ENCODE results near the gene VEPH1.

The VEPH1 gene

GRCh38 chr3:157276801-157277200 is 226.4 kb downstream of the VEPH1 start:
- no peak for FAIRE-seq
- DNase-seq (ENCODE audit: insufficient read length, low spot score), result no peak
- TF ChIP-seq POU2F2 (IDR thresholded peaks at IDR 0.05; ENCODE audit: low read depth, low read length), result no peak
- no peak for TF ChIP-seq SPI1 (IDR thresholded peaks at IDR 0.05; ENCODE audit: low read depth, low read length)
- no peak for TF ChIP-seq PAX5 (IDR thresholded peaks at IDR 0.05; ENCODE audit: insufficient read depth, low read length, severe bottlenecking)
- TF ChIP-seq POLR2A (IDR thresholded peaks at IDR 0.05; ENCODE audit: low read depth, low read length), result no peak
- no peak for TF ChIP-seq POLR2AphosphoS5 (IDR thresholded peaks at IDR 0.05; ENCODE audit: low read depth, low read length)
- no peak for TF ChIP-seq TAF1 (IDR thresholded peaks at IDR 0.05; ENCODE audit: low read depth, low read length)

- FAIRE-seq (no peak), DNase-seq (ENCODE audit: insufficient read length, low spot score) (no peak)
- TF ChIP-seq POU2F2 (IDR thresholded peaks at IDR 0.05; ENCODE audit: low read depth, low read length) (no peak), PAX5 (IDR thresholded peaks at IDR 0.05; ENCODE audit: insufficient read depth, low read length, severe bottlenecking) (no peak), SPI1 (IDR thresholded peaks at IDR 0.05; ENCODE audit: low read depth, low read length) (no peak), POLR2AphosphoS5 (IDR thresholded peaks at IDR 0.05; ENCODE audit: low read depth, low read length) (no peak), TAF1 (IDR thresholded peaks at IDR 0.05; ENCODE audit: low read depth, low read length) (no peak), POLR2A (IDR thresholded peaks at IDR 0.05; ENCODE audit: low read depth, low read length) (no peak)
These were observed 227.4 kb downstream of the VEPH1 start for GRCh38 chr3:157275832-157276231.

- no peak for TF ChIP-seq PAX5 (IDR thresholded peaks at IDR 0.05; ENCODE audit: insufficient read depth, low read length, severe bottlenecking)
- no peak for TF ChIP-seq POU2F2 (IDR thresholded peaks at IDR 0.05; ENCODE audit: low read depth, low read length)
- TF ChIP-seq POLR2AphosphoS5 (IDR thresholded peaks at IDR 0.05; ENCODE audit: low read depth, low read length), result no peak
- TF ChIP-seq SPI1 (IDR thresholded peaks at IDR 0.05; ENCODE audit: low read depth, low read length), result no peak
- no peak for TF ChIP-seq POLR2A (IDR thresholded peaks at IDR 0.05; ENCODE audit: low read depth, low read length)
- TF ChIP-seq TAF1 (IDR thresholded peaks at IDR 0.05; ENCODE audit: low read depth, low read length), result no peak
- no peak for DNase-seq (ENCODE audit: insufficient read length, low spot score)
- FAIRE-seq, result no peak
These were observed 228.5 kb downstream of the VEPH1 start for GRCh38 chr3:157274644-157275137.

GRCh38 chr3:157271283-157271882 is 231.8 kb downstream of the VEPH1 start:
- TF ChIP-seq TAF1 (IDR thresholded peaks at IDR 0.05; ENCODE audit: low read depth, low read length) (no peak), POLR2AphosphoS5 (IDR thresholded peaks at IDR 0.05; ENCODE audit: low read depth, low read length) (no peak), POLR2A (IDR thresholded peaks at IDR 0.05; ENCODE audit: low read depth, low read length) (no peak), POU2F2 (IDR thresholded peaks at IDR 0.05; ENCODE audit: low read depth, low read length) (no peak), SPI1 (IDR thresholded peaks at IDR 0.05; ENCODE audit: low read depth, low read length) (no peak)
- FAIRE-seq, result no peak

GRCh38 chr3:157268026-157268425 is 235.2 kb downstream of the VEPH1 start:
- FAIRE-seq (no peak), DNase-seq (ENCODE audit: insufficient read length, low spot score) (no peak)
- TF ChIP-seq PAX5 (IDR thresholded peaks at IDR 0.05; ENCODE audit: insufficient read depth, low read length, severe bottlenecking), result no peak
- TF ChIP-seq SPI1 (IDR thresholded peaks at IDR 0.05; ENCODE audit: low read depth, low read length), result no peak
- TF ChIP-seq POLR2A (IDR thresholded peaks at IDR 0.05; ENCODE audit: low read depth, low read length), result no peak
- no peak for TF ChIP-seq POLR2AphosphoS5 (IDR thresholded peaks at IDR 0.05; ENCODE audit: low read depth, low read length)
- TF ChIP-seq POU2F2 (IDR thresholded peaks at IDR 0.05; ENCODE audit: low read depth, low read length), result no peak
- no peak for TF ChIP-seq TAF1 (IDR thresholded peaks at IDR 0.05; ENCODE audit: low read depth, low read length)

More at GRCh38 chr3:157271283-157271882, 231.8 kb downstream of the VEPH1 start:
- DNase-seq (ENCODE audit: insufficient read length, low spot score), result no peak

GRCh38 chr3:157265931-157266330 is 237.3 kb downstream of the VEPH1 start:
- DNase-seq (ENCODE audit: insufficient read length, low spot score) (no peak), FAIRE-seq (no peak)
- TF ChIP-seq SPI1 (IDR thresholded peaks at IDR 0.05; ENCODE audit: low read depth, low read length), result no peak
- TF ChIP-seq POLR2AphosphoS5 (IDR thresholded peaks at IDR 0.05; ENCODE audit: low read depth, low read length), result no peak
- no peak for TF ChIP-seq POU2F2 (IDR thresholded peaks at IDR 0.05; ENCODE audit: low read depth, low read length)
- no peak for TF ChIP-seq POLR2A (IDR thresholded peaks at IDR 0.05; ENCODE audit: low read depth, low read length)
- TF ChIP-seq PAX5 (IDR thresholded peaks at IDR 0.05; ENCODE audit: insufficient read depth, low read length, severe bottlenecking), result no peak
- TF ChIP-seq TAF1 (IDR thresholded peaks at IDR 0.05; ENCODE audit: low read depth, low read length), result no peak

GRCh38 chr3:157263027-157263426 is 240.2 kb downstream of the VEPH1 start:
- DNase-seq (ENCODE audit: insufficient read length, low spot score) (no peak), FAIRE-seq (no peak)
- TF ChIP-seq SPI1 (IDR thresholded peaks at IDR 0.05; ENCODE audit: low read depth, low read length), result no peak
- TF ChIP-seq POLR2AphosphoS5 (IDR thresholded peaks at IDR 0.05; ENCODE audit: low read depth, low read length), result no peak
- TF ChIP-seq TAF1 (IDR thresholded peaks at IDR 0.05; ENCODE audit: low read depth, low read length), result no peak
- no peak for TF ChIP-seq POLR2A (IDR thresholded peaks at IDR 0.05; ENCODE audit: low read depth, low read length)
- no peak for TF ChIP-seq POU2F2 (IDR thresholded peaks at IDR 0.05; ENCODE audit: low read depth, low read length)
- TF ChIP-seq PAX5 (IDR thresholded peaks at IDR 0.05; ENCODE audit: insufficient read depth, low read length, severe bottlenecking), result no peak

GRCh38 chr3:157261000-157261399 is 242.2 kb downstream of the VEPH1 start:
- DNase-seq (ENCODE audit: insufficient read length, low spot score), result no peak
- no peak for TF ChIP-seq PAX5 (IDR thresholded peaks at IDR 0.05; ENCODE audit: insufficient read depth, low read length, severe bottlenecking)
- no peak for TF ChIP-seq TAF1 (IDR thresholded peaks at IDR 0.05; ENCODE audit: low read depth, low read length)
- TF ChIP-seq POLR2A (IDR thresholded peaks at IDR 0.05; ENCODE audit: low read depth, low read length), result no peak
- no peak for TF ChIP-seq SPI1 (IDR thresholded peaks at IDR 0.05; ENCODE audit: low read depth, low read length)
- TF ChIP-seq POLR2AphosphoS5 (IDR thresholded peaks at IDR 0.05; ENCODE audit: low read depth, low read length), result no peak
- no peak for TF ChIP-seq POU2F2 (IDR thresholded peaks at IDR 0.05; ENCODE audit: low read depth, low read length)
- FAIRE-seq, result no peak

- FAIRE-seq (no peak), DNase-seq (ENCODE audit: insufficient read length, low spot score) (no peak)
- TF ChIP-seq POU2F2 (IDR thresholded peaks at IDR 0.05; ENCODE audit: low read depth, low read length), result no peak
- TF ChIP-seq TAF1 (IDR thresholded peaks at IDR 0.05; ENCODE audit: low read depth, low read length), result no peak
- TF ChIP-seq PAX5 (IDR thresholded peaks at IDR 0.05; ENCODE audit: insufficient read depth, low read length, severe bottlenecking), result no peak
- TF ChIP-seq POLR2AphosphoS5 (IDR thresholded peaks at IDR 0.05; ENCODE audit: low read depth, low read length), result no peak
- TF ChIP-seq POLR2A (IDR thresholded peaks at IDR 0.05; ENCODE audit: low read depth, low read length), result no peak
These were observed 243.4 kb downstream of the VEPH1 start for GRCh38 chr3:157259825-157260224.
